ENCODE results near the gene GFRA3. TPM values are rescaled to one million over a fixed set of nuclear protein-coding genes. Genes with fewer than 3 reads are reported as not detected.
"Not testable (repeated sequence)": the region's sequence is repeated elsewhere in the genome, so short reads cannot be mapped to it uniquely, and the experiment has no call there.

GFRA3 gene
- total RNA-seq, 1 experiment from 2014 or later: not detected

DNA sequence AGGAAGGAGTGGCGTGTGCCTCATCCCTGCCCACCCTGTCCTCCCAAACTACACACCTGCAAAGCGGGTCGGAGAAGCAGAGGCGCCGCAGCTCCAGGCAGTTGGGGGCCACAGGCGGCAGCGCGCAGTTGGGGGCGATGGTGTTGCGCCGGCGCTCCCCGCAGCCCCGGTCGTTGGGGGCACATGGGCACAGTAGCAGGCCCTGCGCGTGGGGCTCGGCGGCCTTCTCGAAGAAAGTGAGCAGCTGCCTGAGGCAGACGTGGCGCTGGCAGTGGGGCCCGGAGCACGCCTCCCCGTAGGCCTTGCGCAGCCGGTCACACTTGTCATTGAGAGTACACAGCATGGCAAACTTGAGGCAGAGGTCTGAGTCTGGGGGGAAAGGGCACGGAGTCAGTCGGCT, 16.8 kb downstream of the GFRA3 start:
- no peak for DNase-seq (ENCODE audit: low read depth)
- in situ Hi-C loops (cut with HindIII; ENCODE audit: low pct_unique_long_range_greater_than_20kb, low sequenced_read_pairs): no loop called here

GRCh38 chr5:138252944-138253343, 21.5 kb downstream of the GFRA3 start:
- in situ Hi-C loops (cut with HindIII; ENCODE audit: low pct_unique_long_range_greater_than_20kb, low sequenced_read_pairs): no loop called here
- DNase-seq (ENCODE audit: low read depth): no peak

DNA sequence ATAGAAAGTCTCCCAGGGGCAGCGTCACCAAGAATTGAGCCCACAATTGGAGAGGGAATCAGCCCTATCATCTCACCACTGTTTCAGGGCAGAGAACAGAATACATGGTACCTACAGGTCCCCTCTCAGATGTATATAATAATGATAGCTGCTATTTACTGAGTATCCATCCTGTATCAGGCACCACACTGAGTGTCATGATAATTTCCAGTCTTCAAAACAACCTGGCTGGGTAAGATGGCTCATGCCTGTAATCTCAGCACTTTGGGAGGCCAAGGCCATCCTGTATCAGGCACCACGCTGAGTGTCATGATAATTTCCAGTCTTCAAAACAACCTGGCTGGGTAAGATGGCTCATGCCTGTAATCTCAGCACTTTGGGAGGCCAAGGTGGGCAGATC, 26.6 kb downstream of the GFRA3 start:
- DNase-seq (ENCODE audit: low read depth); in situ Hi-C loops (cut with HindIII; ENCODE audit: low pct_unique_long_range_greater_than_20kb, low sequenced_read_pairs): not testable (repeated sequence)

DNA sequence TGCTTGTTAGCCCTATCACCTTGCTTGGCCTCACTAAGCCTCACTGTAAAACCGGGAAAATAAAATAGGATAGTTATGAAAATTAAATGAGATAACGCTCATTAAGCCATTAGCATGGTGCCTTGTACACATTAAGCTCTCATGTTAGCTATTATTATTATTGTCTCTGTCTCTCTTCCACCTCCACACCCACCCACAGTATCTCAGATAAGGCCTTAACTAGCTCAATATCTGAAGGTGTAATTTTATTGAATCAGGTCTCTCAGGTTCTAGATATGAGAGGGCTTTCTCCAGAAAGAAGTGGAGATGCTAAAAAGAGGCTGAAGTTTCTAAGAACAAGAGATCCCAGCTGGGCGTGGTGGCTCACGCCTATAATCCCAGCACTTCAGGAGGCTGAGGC, 27.6 kb downstream of the GFRA3 start:
- in situ Hi-C loops (cut with HindIII; ENCODE audit: low pct_unique_long_range_greater_than_20kb, low sequenced_read_pairs): no loop called here
- no peak for DNase-seq (ENCODE audit: low read depth)

DNA sequence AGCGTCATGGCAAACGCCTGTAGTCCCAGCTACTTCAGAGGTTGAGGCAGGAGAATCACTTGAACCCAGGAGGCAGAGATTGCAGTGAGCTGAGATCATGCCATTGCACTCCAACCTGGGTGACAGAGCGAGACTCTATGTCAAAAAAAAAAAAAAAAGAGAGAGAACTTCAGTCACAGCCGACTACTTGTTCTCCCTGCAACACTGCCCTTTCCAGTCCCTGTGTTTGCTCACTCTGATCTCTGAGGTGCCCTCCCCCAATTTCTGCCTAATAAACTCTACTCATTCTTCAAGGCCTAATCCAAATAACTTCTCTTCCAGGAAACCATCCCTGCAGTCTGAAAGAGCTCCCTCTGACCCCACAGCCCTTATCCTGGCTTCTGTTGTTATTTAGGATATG, 28.1 kb downstream of the GFRA3 start:
- no peak for DNase-seq (ENCODE audit: low read depth)
- in situ Hi-C loops (cut with HindIII; ENCODE audit: low pct_unique_long_range_greater_than_20kb, low sequenced_read_pairs): no loop called here

GRCh38 chr5:138245717-138246116, 28.7 kb downstream of the GFRA3 start:
- in situ Hi-C loops (cut with HindIII; ENCODE audit: low pct_unique_long_range_greater_than_20kb, low sequenced_read_pairs): no loop called here
- no peak for DNase-seq (ENCODE audit: low read depth)

- in situ Hi-C loops (cut with HindIII; ENCODE audit: low pct_unique_long_range_greater_than_20kb, low sequenced_read_pairs): no loop called here
- DNase-seq (ENCODE audit: low read depth): no peak
Measured at GRCh38 chr5:138243794-138244193, 30.6 kb downstream of the GFRA3 start.

GRCh38 chr5:138241688-138242571, 32.5 kb downstream of the GFRA3 start:
- no peak for DNase-seq (ENCODE audit: low read depth)
- in situ Hi-C loops (cut with HindIII; ENCODE audit: low pct_unique_long_range_greater_than_20kb, low sequenced_read_pairs): no loop called here

DNA sequence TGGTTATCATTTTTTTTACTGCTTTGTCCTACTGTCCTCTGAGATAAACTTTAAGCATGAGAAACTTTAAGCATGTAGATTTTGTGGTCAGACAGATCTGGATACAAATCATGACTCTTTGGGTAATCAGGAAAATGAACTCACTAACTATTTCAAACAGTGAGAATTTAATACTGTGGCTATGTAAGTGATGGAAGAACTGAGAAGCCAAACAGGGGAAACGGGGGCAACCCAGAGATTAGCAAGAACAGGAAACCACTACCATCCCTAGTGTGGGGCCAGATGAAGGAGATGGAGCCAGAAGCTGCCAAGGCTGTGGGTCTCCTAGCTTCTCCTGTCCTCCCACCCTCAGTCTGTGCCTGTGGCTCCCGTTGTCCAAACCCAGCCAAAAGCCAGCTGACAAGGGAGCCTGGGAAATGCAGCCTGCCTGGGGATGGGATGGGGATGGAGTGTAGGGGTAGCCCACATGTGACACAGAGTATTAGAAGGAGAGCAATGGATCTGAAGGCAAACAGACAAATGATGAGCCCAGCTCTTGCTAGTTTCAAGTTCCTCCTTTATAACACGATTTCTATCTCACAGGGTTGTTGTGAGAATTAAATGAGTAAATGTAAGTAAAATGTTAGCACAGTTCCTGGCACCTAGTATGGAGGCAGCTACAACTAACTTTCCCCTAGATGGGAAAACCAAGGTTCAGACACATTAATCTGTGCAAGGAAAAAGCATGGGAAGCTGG, 33.6 kb downstream of the GFRA3 start:
- DNase-seq (ENCODE audit: low read depth): no peak
- in situ Hi-C loops (cut with HindIII; ENCODE audit: low pct_unique_long_range_greater_than_20kb, low sequenced_read_pairs): no loop called here

- in situ Hi-C loops (cut with HindIII; ENCODE audit: low pct_unique_long_range_greater_than_20kb, low sequenced_read_pairs): no loop called here
- DNase-seq (ENCODE audit: low read depth): no peak
Measured at GRCh38 chr5:138238034-138238433, 36.4 kb downstream of the GFRA3 start.

DNA sequence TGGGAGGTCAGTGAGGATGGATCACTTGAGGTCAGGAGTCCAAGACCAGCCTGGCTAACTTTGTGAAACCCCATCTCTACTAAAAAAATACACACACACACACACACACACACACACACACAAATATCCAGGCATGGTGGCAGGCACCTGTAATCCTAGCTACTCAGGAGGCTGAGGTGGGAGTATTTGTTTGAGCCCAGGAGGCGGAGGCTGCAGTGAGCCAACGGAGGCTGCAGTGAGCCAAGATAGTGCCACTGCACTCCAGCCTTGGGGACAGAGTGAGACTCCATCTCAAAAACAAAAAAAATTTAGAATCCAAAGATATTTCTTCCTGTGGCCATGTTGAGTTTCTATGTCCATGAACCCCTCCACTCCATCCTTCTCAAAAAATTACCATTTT, 39.8 kb downstream of the GFRA3 start:
- DNase-seq (ENCODE audit: low read depth): no peak
- in situ Hi-C loops (cut with HindIII; ENCODE audit: low pct_unique_long_range_greater_than_20kb, low sequenced_read_pairs): no loop called here

- no peak for DNase-seq (ENCODE audit: low read depth)
- in situ Hi-C loops (cut with HindIII; ENCODE audit: low pct_unique_long_range_greater_than_20kb, low sequenced_read_pairs): no loop called here
Measured at GRCh38 chr5:138233280-138233679, 41.1 kb downstream of the GFRA3 start.

DNA sequence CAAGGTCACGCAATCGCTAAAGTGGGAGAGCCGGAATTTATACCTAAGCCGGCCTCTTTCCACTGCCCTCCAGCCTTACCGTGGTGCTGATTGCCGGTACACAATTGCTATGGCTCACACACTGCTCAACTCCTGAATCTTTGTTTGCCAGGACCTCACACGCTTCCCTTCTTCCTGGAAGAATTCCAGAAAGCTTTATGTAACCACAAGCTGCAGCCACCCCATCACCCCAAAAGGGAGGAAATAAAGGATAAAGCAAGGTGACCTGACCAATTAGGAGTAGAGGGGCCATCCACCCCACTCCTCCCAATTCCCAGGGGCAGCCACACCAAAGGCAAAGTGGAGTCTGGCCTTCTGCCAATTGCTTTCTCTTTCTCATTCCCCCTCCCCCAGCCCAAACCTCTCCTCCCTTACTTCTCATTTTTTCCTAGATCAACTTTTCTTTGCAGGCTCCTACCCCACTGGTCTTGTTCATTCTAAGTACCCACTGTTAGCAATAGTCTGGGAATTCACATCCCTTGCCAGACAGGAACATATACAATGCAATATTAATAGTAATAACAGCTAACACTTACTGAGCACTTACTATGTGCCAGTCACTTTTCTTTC, 43.3 kb downstream of the GFRA3 start:
- DNase-seq (ENCODE audit: low read depth): no peak
- in situ Hi-C loops (cut with HindIII; ENCODE audit: low pct_unique_long_range_greater_than_20kb, low sequenced_read_pairs): no loop called here

DNA sequence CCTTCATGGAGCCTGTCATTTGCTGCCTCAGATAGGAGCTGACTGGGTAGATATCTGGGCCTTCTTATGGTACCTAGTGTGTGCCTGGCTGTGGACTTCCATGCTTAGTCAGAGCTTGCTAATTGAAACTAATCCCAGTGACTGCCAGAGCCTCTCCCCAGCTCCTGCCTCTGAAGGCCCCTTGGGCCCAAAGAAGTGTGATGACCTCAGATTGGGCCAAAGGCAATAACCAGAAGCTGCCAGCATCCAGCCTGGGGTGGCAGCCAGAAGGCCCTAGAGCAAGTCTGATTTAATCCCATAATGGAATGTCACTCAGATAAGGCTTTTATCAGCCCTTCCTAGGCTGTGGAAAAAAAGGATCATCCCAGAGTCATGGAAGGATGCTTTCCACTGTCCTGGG, 44.2 kb downstream of the GFRA3 start:
- in situ Hi-C loops (cut with HindIII; ENCODE audit: low pct_unique_long_range_greater_than_20kb, low sequenced_read_pairs): no loop called here

GRCh38 chr5:138229387-138229786, 45.0 kb downstream of the GFRA3 start:
- in situ Hi-C loops (cut with HindIII; ENCODE audit: low pct_unique_long_range_greater_than_20kb, low sequenced_read_pairs): no loop called here
- DNase-seq (ENCODE audit: low read depth): no peak

More for the DNA sequence above, 44.2 kb downstream of the GFRA3 start:
- no peak for DNase-seq (ENCODE audit: low read depth)

GRCh38 chr5:138226910-138227309, 47.5 kb downstream of the GFRA3 start:
- in situ Hi-C loops (cut with HindIII; ENCODE audit: low pct_unique_long_range_greater_than_20kb, low sequenced_read_pairs): no loop called here
- no peak for DNase-seq (ENCODE audit: low read depth)

DNA sequence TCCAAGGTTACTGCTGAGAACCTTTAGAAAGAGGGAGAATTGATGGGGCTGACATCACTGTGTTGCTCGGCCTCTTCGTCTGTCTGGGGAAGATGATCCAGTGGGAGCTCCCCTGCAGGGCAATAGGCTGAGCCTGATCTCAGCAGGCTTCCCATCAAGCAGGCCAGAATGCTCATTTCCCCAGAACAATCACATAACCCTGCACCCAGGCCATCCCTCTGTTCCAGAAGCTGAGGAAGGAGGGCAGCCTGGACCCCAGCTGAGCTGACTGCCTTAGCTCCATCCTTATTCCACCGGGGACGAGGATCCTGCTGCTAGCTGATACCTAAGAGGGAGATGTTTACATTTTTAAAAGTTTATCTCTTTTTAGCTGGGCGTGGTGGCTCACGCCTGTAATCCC, 49.7 kb downstream of the GFRA3 start:
- in situ Hi-C loops (cut with HindIII; ENCODE audit: low pct_unique_long_range_greater_than_20kb, low sequenced_read_pairs): no loop called here

DNA sequence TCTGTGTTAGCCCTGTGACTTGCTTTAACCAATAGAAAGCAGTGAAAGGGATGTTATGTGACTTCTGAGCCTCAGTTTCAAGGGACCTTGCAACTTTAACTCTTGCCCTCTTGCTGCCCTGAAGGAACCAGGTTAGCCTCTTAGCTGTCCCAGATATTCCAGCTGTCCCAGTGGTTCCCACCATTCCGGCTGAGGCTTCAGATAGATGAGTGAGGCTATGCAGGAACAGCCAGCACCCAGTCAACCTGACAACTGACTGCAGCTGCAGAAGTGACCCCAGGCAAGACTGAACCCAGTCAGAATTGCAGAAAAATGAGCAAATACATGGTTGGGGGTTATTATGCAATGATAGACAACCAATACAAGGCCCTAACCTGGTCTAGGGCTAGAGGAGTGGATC, 50.9 kb downstream of the GFRA3 start:
- DNase-seq (ENCODE audit: low read depth): no peak
- in situ Hi-C loops (cut with HindIII; ENCODE audit: low pct_unique_long_range_greater_than_20kb, low sequenced_read_pairs): no loop called here

More for the DNA sequence above, 49.7 kb downstream of the GFRA3 start:
- DNase-seq (ENCODE audit: low read depth): no peak

DNA sequence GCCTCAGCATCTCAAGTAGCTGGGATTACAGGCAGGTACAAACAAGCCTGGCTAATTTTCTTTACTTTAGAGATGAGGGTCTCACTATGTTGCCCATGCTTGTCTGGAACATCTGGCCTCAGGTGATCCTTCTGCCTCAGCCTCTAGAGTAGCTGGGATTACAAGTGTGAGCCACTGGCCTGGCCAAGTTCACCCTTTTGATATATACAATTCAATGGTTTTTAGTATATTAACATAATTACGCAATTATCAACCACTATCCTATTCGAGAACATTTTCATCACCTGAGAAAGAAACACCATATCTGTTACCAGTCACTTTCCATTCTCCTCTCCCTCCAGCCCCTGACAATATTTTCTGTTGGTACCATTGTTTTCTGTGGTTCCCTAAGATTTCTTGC, 57.6 kb downstream of the GFRA3 start:
- no peak for DNase-seq (ENCODE audit: low read depth)
- in situ Hi-C loops (cut with HindIII; ENCODE audit: low pct_unique_long_range_greater_than_20kb, low sequenced_read_pairs): no loop called here
